ENCODE measurements around the gene MATN3.

GRCh38 chr2:19944205-19944845 is 68.1 kb downstream of the MATN3 start:
- TF ChIP-seq CTCF (conservative IDR thresholded peaks at IDR 0.05; ENCODE audit: low read length) (no peak), EZH2phosphoT487 (IDR thresholded peaks at IDR 0.05; ENCODE audit: borderline replicate concordance) (no peak)
